Activated T-cell treated with anti-CD3 and anti-CD28 coated beads, Interleukin-2, amount 50 U/mL, for 72 hours (primary cell): ENCODE measurements around the gene MTMR10. TPM values are rescaled to one million over a fixed set of nuclear protein-coding genes. Genes with fewer than 3 reads are reported as not detected.
A peak's percentile ranks its signal among the peaks of the same experiment; 100 is the strongest.

Experiments used
- ATAC-seq, 2 donors: fragments of 150-1000 bp; cut with Tn5 transposase; replicated peaks in 1 of 2; 2 replicates each; pipeline ENCODE4 v1.10.0; 2021; ENCODE audit warnings: moderate library complexity in 2 of 2, mild to moderate bottlenecking in 1 of 2
- DNase-seq, 2 donors: peaks; one replicate each; pipeline ENCODE4 v3.0.0; 2021 to 2022; ENCODE audit warnings: mixed read lengths in 1 of 2
- H3K27ac Mint-ChIP-seq: one replicate; pipeline ENCODE4 v1.8.0; 2022; ENCODE audit warnings: mild to moderate bottlenecking, moderate library complexity, mixed read lengths
- H3K27me3 Mint-ChIP-seq: one replicate; pipeline ENCODE4 v1.8.0; 2022; ENCODE audit warnings: low read depth, mixed read lengths
- H3K36me3 Mint-ChIP-seq, 2 donors: one replicate each; pipeline ENCODE4 v1.8.0; 2022; ENCODE audit warnings: mixed read lengths in 2 of 2, mild to moderate bottlenecking in 1 of 2; ENCODE audit not compliant: insufficient read depth in 2 of 2
- H3K4me1 Mint-ChIP-seq: one replicate; pipeline ENCODE4 v1.8.0; 2022; ENCODE audit warnings: low read depth, mixed read lengths
- H3K4me3 Mint-ChIP-seq, 2 donors: one replicate each; pipeline ENCODE4 v1.8.0; 2022; ENCODE audit warnings: mild to moderate bottlenecking in 2 of 2, mixed read lengths in 2 of 2, moderate library complexity in 2 of 2
- H3K9me3 Mint-ChIP-seq, 2 donors: one replicate each; pipeline ENCODE4 v1.8.0; 2022; ENCODE audit warnings: mixed read lengths in 2 of 2
- total RNA-seq, 2 donors: library from RNA; stranded (reverse); gene quantifications; one replicate each; pipeline ENCODE4 v1.2.3, GENCODE V29; 2022

Gene MTMR10
- 10 to 100 TPM; 22.3 to 24.3 TPM for total RNA-seq

- H3K27ac Mint-ChIP-seq = peak within 1 kb of the TSS; percentile 96
- peaks cover 35% of the 10 kb centered on the region for H3K4me1 Mint-ChIP-seq
- ATAC-seq = peak; percentile 95 to 96
- H3K4me3 Mint-ChIP-seq = peak within 1 kb of the TSS; percentile 95 to 98
- H3K36me3 Mint-ChIP-seq = no peaks in the 10 kb centered on the region
- H3K9me3 Mint-ChIP-seq = no peaks in the 10 kb centered on the region
- DNase-seq = peak; percentile 79 to 84
- no peaks in the 10 kb centered on the region for H3K27me3 Mint-ChIP-seq
Observed at GRCh38 chr15:30991255-30992235, at the start of gene MTMR10. Gene MTMR10 (minus strand): TSS chr15:30991628. CDS start chr15:30991506, 122 bp downstream.

GRCh38 chr15:31040611-31041010 lies 49.2 kb upstream of the MTMR10 start:
- no peaks in the 10 kb centered on the region for H3K9me3 Mint-ChIP-seq
- no peaks in the 10 kb centered on the region for H3K36me3 Mint-ChIP-seq

GRCh38 chr15:31039961-31040360 lies 48.5 kb upstream of the MTMR10 start:
- no peak overlapping the region for H3K27ac Mint-ChIP-seq
- H3K36me3 Mint-ChIP-seq = no peaks in the 10 kb centered on the region
- DNase-seq (no peak), ATAC-seq (no peak)
- no peaks in the 10 kb centered on the region for H3K9me3 Mint-ChIP-seq
- no peaks in the 10 kb centered on the region for H3K27me3 Mint-ChIP-seq
- H3K4me3 Mint-ChIP-seq = no peak overlapping the region
- peaks cover 5% of the 10 kb centered on the region for H3K4me1 Mint-ChIP-seq

More at GRCh38 chr15:31040611-31041010, 49.2 kb upstream of the MTMR10 start:
- H3K4me3 Mint-ChIP-seq = no peak overlapping the region
- H3K27me3 Mint-ChIP-seq = no peaks in the 10 kb centered on the region
- ATAC-seq = no peak
- no peak for DNase-seq
- peaks cover 5% of the 10 kb centered on the region for H3K4me1 Mint-ChIP-seq
- no peak overlapping the region for H3K27ac Mint-ChIP-seq

- Mint-ChIP-seq H3K4me3 (no peak overlapping the region), H3K9me3 (no peaks in the 10 kb centered on the region), H3K36me3 (no peaks in the 10 kb centered on the region), H3K27me3 (no peaks in the 10 kb centered on the region), H3K27ac (no peak overlapping the region), H3K4me1 (peaks cover 5% of the 10 kb centered on the region)
- DNase-seq (no peak), ATAC-seq (no peak)
Observed at GRCh38 chr15:31037731-31038477, 46.5 kb upstream of the MTMR10 start.

- H3K9me3 Mint-ChIP-seq = no peaks in the 10 kb centered on the region
- no peak overlapping the region for H3K27ac Mint-ChIP-seq
- DNase-seq = no peak
- no peaks in the 10 kb centered on the region for H3K27me3 Mint-ChIP-seq
- no peaks in the 10 kb centered on the region for H3K36me3 Mint-ChIP-seq
- ATAC-seq = no peak
- H3K4me3 Mint-ChIP-seq = no peak overlapping the region
- peaks cover 5% of the 10 kb centered on the region for H3K4me1 Mint-ChIP-seq
Observed at GRCh38 chr15:31036783-31037182, 45.4 kb upstream of the MTMR10 start.

GRCh38 chr15:31035610-31036009 lies 44.2 kb upstream of the MTMR10 start:
- Mint-ChIP-seq H3K36me3 (no peaks in the 10 kb centered on the region), H3K4me1 (peaks cover 5% of the 10 kb centered on the region), H3K27me3 (no peaks in the 10 kb centered on the region), H3K9me3 (no peaks in the 10 kb centered on the region), H3K27ac (no peak overlapping the region), H3K4me3 (no peak overlapping the region)
- ATAC-seq (peak in 1 of 2 donors; percentile 55), DNase-seq (no peak)

GRCh38 chr15:31034152-31034551 lies 42.7 kb upstream of the MTMR10 start:
- Mint-ChIP-seq H3K4me1 (peaks cover 5% of the 10 kb centered on the region), H3K27ac (no peak overlapping the region), H3K9me3 (no peaks in the 10 kb centered on the region), H3K4me3 (no peak overlapping the region), H3K27me3 (no peaks in the 10 kb centered on the region), H3K36me3 (no peaks in the 10 kb centered on the region)
- DNase-seq = no peak
- ATAC-seq = no peak

GRCh38 chr15:31032961-31033371 lies 41.5 kb upstream of the MTMR10 start:
- no peak for DNase-seq
- peaks cover 5% of the 10 kb centered on the region for H3K27me3 Mint-ChIP-seq
- H3K9me3 Mint-ChIP-seq = no peaks in the 10 kb centered on the region
- no peak for ATAC-seq
- H3K27ac Mint-ChIP-seq = no peak overlapping the region
- H3K36me3 Mint-ChIP-seq = no peaks in the 10 kb centered on the region
- H3K4me3 Mint-ChIP-seq = no peak overlapping the region
- H3K4me1 Mint-ChIP-seq = peaks cover 5% of the 10 kb centered on the region

- H3K27me3 Mint-ChIP-seq = peaks cover 6% of the 10 kb centered on the region
- DNase-seq (no peak), ATAC-seq (no peak)
- H3K4me1 Mint-ChIP-seq = peaks cover 5% of the 10 kb centered on the region
- no peak overlapping the region for H3K27ac Mint-ChIP-seq
- H3K9me3 Mint-ChIP-seq = no peaks in the 10 kb centered on the region
- H3K36me3 Mint-ChIP-seq = no peaks in the 10 kb centered on the region
- no peak overlapping the region for H3K4me3 Mint-ChIP-seq
Observed at GRCh38 chr15:31031471-31032067, 40.1 kb upstream of the MTMR10 start.

GRCh38 chr15:31027910-31028578 lies 36.6 kb upstream of the MTMR10 start:
- H3K9me3 Mint-ChIP-seq = no peaks in the 10 kb centered on the region
- no peaks in the 10 kb centered on the region for H3K36me3 Mint-ChIP-seq
- ATAC-seq = no peak

GRCh38 chr15:31025996-31026395 lies 34.6 kb upstream of the MTMR10 start:
- no peak overlapping the region for H3K27ac Mint-ChIP-seq
- no peak for ATAC-seq
- H3K27me3 Mint-ChIP-seq = peaks cover 6% of the 10 kb centered on the region
- H3K4me3 Mint-ChIP-seq = no peak overlapping the region
- no peaks in the 10 kb centered on the region for H3K4me1 Mint-ChIP-seq
- no peak for DNase-seq
- no peaks in the 10 kb centered on the region for H3K9me3 Mint-ChIP-seq
- no peaks in the 10 kb centered on the region for H3K36me3 Mint-ChIP-seq

More at GRCh38 chr15:31027910-31028578, 36.6 kb upstream of the MTMR10 start:
- Mint-ChIP-seq H3K4me3 (no peak overlapping the region), H3K27me3 (peaks cover 6% of the 10 kb centered on the region), H3K4me1 (no peaks in the 10 kb centered on the region), H3K27ac (no peak overlapping the region)
- DNase-seq = no peak

GRCh38 chr15:31024979-31025378 lies 33.6 kb upstream of the MTMR10 start:
- no peaks in the 10 kb centered on the region for H3K9me3 Mint-ChIP-seq
- DNase-seq = no peak
- no peaks in the 10 kb centered on the region for H3K36me3 Mint-ChIP-seq
- peaks cover 6% of the 10 kb centered on the region for H3K27me3 Mint-ChIP-seq
- H3K4me3 Mint-ChIP-seq = no peak overlapping the region
- no peak overlapping the region for H3K27ac Mint-ChIP-seq
- ATAC-seq = no peak
- no peaks in the 10 kb centered on the region for H3K4me1 Mint-ChIP-seq
